NB4 (cell line): Measurements from ENCODE around the gene MGMT.

Source experiments
- DNase-seq: peaks from one replicate; pipeline ENCODE4 v3.0.0; 2010; ENCODE audit warnings: low read depth
- H3K4me3 ChIP-seq: one replicate; pipeline ENCODE4 v1.5.1; 2011; ENCODE audit warnings: mild to moderate bottlenecking, low read depth, low read length, moderate library complexity
- MYC ChIP-seq: IDR thresholded peaks from 2 replicates; pipeline ENCODE4 v1.6.1; 2011; ENCODE audit warnings: low read depth, low read length
- POLR2A ChIP-seq: IDR thresholded peaks from 2 replicates; pipeline ENCODE4 v1.6.1; 2011; ENCODE audit warnings: mild to moderate bottlenecking; ENCODE audit not compliant: insufficient read length; ENCODE audit errors: extremely low read depth
- TF ChIP-seq, protein P1 (sequence below): IDR thresholded peaks from 2 replicates; pipeline ENCODE4 v1.6.1; 2011; ENCODE audit warnings: low read depth, low read length
- TF ChIP-seq, protein P2 (sequence below): IDR thresholded peaks from one replicate; pipeline ENCODE4 v1.5.1; 2012; ENCODE audit warnings: low read depth, low read length

The MGMT gene

DNA sequence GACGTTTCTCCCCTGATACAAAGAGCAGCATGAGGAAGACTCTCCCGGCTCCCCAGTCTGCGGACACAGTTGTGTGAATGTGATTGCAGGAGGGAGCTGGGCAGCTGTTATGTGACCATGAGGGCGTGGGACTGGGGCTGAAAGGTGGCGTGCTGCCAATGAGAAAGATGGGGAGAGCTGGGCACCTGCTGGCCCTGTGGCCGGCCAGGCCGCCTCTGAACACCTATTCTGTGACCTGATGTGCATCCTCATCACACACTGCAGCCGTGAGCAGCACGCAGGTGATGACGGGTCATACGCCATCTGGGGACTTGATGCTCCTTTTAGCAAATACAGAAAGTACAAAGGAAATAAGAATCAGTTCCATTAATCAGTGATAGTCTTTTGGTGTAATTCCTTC lies 86.9 kb downstream of the MGMT start:
- TF ChIP-seq MYC, result no peak
- no peak for TF ChIP-seq POLR2A
- TF ChIP-seq, protein P1, sequence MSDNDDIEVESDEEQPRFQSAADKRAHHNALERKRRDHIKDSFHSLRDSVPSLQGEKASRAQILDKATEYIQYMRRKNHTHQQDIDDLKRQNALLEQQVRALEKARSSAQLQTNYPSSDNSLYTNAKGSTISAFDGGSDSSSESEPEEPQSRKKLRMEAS, result no peak
- TF ChIP-seq, protein P2, sequence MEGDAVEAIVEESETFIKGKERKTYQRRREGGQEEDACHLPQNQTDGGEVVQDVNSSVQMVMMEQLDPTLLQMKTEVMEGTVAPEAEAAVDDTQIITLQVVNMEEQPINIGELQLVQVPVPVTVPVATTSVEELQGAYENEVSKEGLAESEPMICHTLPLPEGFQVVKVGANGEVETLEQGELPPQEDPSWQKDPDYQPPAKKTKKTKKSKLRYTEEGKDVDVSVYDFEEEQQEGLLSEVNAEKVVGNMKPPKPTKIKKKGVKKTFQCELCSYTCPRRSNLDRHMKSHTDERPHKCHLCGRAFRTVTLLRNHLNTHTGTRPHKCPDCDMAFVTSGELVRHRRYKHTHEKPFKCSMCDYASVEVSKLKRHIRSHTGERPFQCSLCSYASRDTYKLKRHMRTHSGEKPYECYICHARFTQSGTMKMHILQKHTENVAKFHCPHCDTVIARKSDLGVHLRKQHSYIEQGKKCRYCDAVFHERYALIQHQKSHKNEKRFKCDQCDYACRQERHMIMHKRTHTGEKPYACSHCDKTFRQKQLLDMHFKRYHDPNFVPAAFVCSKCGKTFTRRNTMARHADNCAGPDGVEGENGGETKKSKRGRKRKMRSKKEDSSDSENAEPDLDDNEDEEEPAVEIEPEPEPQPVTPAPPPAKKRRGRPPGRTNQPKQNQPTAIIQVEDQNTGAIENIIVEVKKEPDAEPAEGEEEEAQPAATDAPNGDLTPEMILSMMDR, result no peak
- H3K4me3 ChIP-seq, result no peak overlapping the region

DNA sequence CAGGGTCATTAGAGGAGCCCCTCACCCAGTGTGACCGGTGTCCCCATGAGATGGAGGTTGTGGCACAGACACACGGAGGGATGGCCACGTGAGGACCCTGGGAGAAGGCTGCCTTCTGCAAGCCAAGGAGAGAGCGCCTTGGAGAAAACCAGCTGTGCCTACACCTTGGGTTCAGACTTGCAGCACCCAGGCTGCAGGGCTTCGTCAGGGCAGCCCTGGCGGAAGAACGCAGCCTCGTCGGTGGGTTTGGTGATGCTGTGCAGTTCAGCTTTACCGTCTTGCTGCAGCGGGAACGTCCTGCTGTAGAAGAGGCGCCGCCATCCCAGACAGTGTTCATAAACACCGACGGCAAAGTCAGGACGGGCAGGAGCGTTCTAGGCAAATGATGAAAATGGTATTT lies 89.3 kb downstream of the MGMT start:
- H3K4me3 ChIP-seq, result no peak overlapping the region
- DNase-seq, result no peak
- TF ChIP-seq, protein P2, result no peak
- no peak for TF ChIP-seq MYC
- no peak for TF ChIP-seq POLR2A
- TF ChIP-seq, protein P1, result no peak

More for the DNA sequence above, 86.9 kb downstream of the MGMT start:
- no peak for DNase-seq

DNA sequence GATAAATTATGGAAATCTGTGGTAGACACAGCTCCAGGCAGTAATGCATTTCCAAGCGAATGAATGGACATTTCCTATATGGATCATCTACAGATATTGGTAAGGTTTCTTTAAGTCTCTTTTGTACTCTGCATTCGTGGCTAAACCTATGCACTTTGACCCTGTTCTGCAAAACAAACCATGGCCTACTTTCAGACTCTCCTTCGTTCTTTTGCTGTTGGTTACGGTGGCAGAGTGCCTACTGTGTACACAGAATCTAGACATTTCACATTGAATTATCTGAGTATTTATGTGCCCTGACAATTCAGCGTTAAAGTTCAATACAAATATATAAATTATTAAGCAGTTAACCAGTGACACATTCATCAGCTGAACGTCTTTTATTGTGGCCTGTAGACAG lies 93.3 kb downstream of the MGMT start:
- no peak for DNase-seq
- TF ChIP-seq POLR2A, result no peak
- TF ChIP-seq, protein P2, result no peak
- TF ChIP-seq MYC, result no peak
- TF ChIP-seq, protein P1, result no peak
- no peak overlapping the region for H3K4me3 ChIP-seq

DNA sequence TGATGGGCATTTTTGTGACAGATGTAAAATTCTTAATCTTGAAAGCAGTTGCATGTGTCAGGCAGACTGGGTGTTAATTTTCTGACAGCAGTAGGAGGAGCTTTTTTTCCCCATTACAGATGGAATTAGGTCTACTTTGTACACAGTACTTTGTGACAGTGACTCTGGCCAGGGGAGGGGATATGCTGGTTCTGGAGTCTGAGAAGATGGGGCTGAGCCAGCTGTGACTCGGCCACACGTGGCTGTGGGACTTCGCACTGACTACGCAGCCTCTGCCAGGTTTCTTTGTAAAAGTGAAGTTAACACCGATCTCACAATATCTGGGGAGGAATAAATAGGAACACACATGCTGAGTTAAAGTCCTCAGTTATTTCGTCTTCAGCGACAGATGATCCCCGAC lies 95.4 kb downstream of the MGMT start:
- TF ChIP-seq, protein P1, result no peak
- TF ChIP-seq MYC (no peak), POLR2A (no peak)
- TF ChIP-seq, protein P2, result no peak
- no peak overlapping the region for H3K4me3 ChIP-seq
- no peak for DNase-seq

DNA sequence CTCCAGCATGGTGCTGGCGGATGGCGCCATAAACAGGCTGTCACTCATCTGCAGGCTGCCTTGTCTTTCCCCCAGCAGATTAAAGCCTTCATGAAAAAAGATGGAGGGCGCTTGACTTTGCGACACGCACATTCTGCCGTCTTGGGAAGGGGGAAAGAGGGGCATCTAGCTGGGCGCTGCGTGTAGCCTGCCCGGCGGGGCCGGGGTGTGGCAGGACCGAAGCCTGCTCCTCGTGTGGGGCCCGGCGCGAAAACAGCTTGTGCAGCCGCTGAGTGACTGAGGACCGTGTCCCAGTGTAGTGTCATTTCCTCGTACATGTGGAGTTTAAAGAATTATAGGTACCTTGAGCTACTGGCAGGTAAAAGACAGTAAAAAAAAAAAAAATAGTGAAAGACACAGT lies 97.9 kb downstream of the MGMT start:
- H3K4me3 ChIP-seq, result no peak overlapping the region
- TF ChIP-seq, protein P1, result no peak
- no peak for TF ChIP-seq POLR2A
- no peak for DNase-seq

DNA sequence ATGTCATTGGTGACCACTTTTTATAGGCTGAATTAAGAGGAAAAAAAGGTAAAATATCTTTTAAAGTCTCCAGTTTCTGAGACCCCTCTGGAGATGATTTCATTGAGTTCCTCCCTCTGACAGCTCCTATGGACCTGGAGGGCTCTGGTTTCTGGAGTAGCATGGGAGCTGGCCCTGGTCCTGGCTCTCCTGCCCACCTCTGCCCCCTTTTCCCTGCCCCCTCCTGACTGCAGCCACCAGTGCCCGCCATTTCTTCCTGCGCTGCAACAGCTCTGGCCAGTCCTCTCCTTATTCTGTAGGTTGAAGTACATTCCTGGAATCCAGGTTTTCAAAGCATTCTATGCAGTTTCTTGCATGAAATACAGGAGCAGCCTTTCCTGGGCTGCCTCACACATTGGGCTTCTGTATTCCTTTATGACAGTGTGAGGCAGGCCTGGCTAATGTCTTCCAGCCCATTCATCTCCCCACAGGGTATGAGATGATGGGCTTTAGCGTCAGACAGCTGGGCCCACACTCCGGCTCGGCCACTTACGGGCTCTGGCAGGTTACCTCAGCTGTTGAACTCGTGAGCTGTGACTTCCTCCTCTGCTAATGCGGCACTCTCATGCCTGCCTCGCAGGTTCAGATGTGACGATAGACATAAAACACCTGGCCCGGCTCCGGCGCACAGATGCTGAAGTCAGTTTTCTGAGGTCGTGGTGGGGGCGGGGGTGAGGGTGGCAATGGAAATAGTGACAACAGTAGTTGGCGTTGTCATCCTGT lies 101.7 kb downstream of the MGMT start:
- DNase-seq, result no peak
- no peak for TF ChIP-seq MYC
- TF ChIP-seq, protein P1, result no peak
- TF ChIP-seq, protein P2, result no peak
- TF ChIP-seq POLR2A, result no peak
- no peak overlapping the region for H3K4me3 ChIP-seq
